GM13977 (cell line): Measurements from ENCODE around the gene CYTH3.

ENCODE experiments used
- DNase-seq: peaks from one replicate; pipeline ENCODE4 v3.0.0; 2012; ENCODE audit warnings: low spot score
- CTCF ChIP-seq: IDR thresholded peaks from 2 replicates; pipeline ENCODE4 v1.5.1; 2012; ENCODE audit warnings: mild to moderate bottlenecking, control low read depth; ENCODE audit not compliant: insufficient read depth; ENCODE audit errors: extremely low read depth, missing control alignments
- in situ Hi-C: fragments of 300-500 bp; cut with MboI; formaldehyde crosslinking; loops from one replicate; pipeline ENCODE4 v1.12.0; 2022; ENCODE audit warnings: low sequenced_read_pairs, low pct_unique_long_range_greater_than_20kb, mixed read lengths, inconsistent platforms; ENCODE audit not compliant: unreplicated experiment

CYTH3 gene

GRCh38 chr7:6252341-6252746, 20.1 kb downstream of the CYTH3 start:
- in situ Hi-C loops = no loop called here
- TF ChIP-seq CTCF = no peak

GRCh38 chr7:6251653-6252052, 20.8 kb downstream of the CYTH3 start:
- in situ Hi-C loops = no loop called here
- TF ChIP-seq CTCF = no peak
- no peak for DNase-seq

More at GRCh38 chr7:6252341-6252746, 20.1 kb downstream of the CYTH3 start:
- no peak for DNase-seq

- DNase-seq = peak; percentile 38
- in situ Hi-C loops = no loop called here
- TF ChIP-seq CTCF = no peak
These were observed 22.0 kb downstream of the CYTH3 start for GRCh38 chr7:6250364-6250833.

GRCh38 chr7:6249043-6249442, 23.4 kb downstream of the CYTH3 start:
- no peak for DNase-seq
- in situ Hi-C loops = no loop called here
- no peak for TF ChIP-seq CTCF

- DNase-seq = no peak
- in situ Hi-C loops = no loop called here
- no peak for TF ChIP-seq CTCF
These were observed 23.8 kb downstream of the CYTH3 start for GRCh38 chr7:6248581-6248980.

GRCh38 chr7:6246251-6246917, 26.0 kb downstream of the CYTH3 start:
- in situ Hi-C loops = no loop called here
- DNase-seq = no peak
- TF ChIP-seq CTCF = no peak
